K562 (cell line): ENCODE results near the gene CPA3. TPM values are rescaled to one million over a fixed set of nuclear protein-coding genes. Genes with fewer than 3 reads are reported as not detected.

Experiments
- ATAC-seq: fragments of 200-7000 bp; cut with Tn5 transposase; 3 replicates; pipeline ENCODE4 v1.9.1; 2020; ENCODE audit warnings: moderate library complexity
- BruUV-seq: library from RNA; stranded (reverse); fragments of 400-500 nt; replicated peaks from 2 replicates; lab custom pipeline; 2021; lab: Mats Ljungman, UMichigan
- CTCF ChIA-PET: fragments of 300-600 bp; formaldehyde crosslinking; extraction: SDS; loops from one replicate; lab custom pipeline; 2021; ENCODE audit warnings: low intra/inter-chr PET ratio; lab: Yijun Ruan, JAX
- POLR2A ChIA-PET: fragments of 300-600, 350-650 bp; sonication (Branson Sonifier 250); formaldehyde crosslinking; extraction: SDS; loops from one replicate; lab custom pipeline; 2021; ENCODE audit warnings: antibody characterized with exemption, inconsistent platforms; lab: Yijun Ruan, JAX
- DNase-seq, 4 experiments: peaks; one replicate each; pipeline versions ENCODE4 v3.0.0 to v3.0.0-alpha.2; 2011 to 2018; ENCODE audit warnings: low spot score in 3 of 4, mixed read lengths in 3 of 4; ENCODE audit errors: extremely low read depth in 1 of 4
- FAIRE-seq: peaks from 2 replicates; lab custom pipeline; 2011; peaks lifted over from hg19 to GRCh38; lab: Jason Lieb, UNC
- H2AFZ ChIP-seq: 2 replicates; pipeline ENCODE4 v1.6.0; 2011; ENCODE audit warnings: low read depth, low read length, control low read depth, inconsistent platforms
- H3K27ac ChIP-seq: fragments of 200-600 bp; 3 replicates; pipeline ENCODE4 v1.8.0; 2011; ENCODE audit warnings: low read depth, mild to moderate bottlenecking, control low read depth, inconsistent platforms, low read length, moderate library complexity, mixed read lengths; ENCODE audit errors: extremely low read depth
- H3K27me3 ChIP-seq, 2 experiments: fragments of 300-600 bp in 1 of 2; 2 replicates in 1 of 2; 3 replicates in 1 of 2; pipeline versions ENCODE4 v1.6.0 to v1.8.0; 2011; ENCODE audit warnings: inconsistent platforms in 2 of 2, low read length in 2 of 2, mild to moderate bottlenecking in 1 of 2, mixed read lengths in 1 of 2, moderate library complexity in 1 of 2; ENCODE audit not compliant: control insufficient read depth in 2 of 2, insufficient read depth in 2 of 2
- H3K36me3 ChIP-seq: fragments of 300-600 bp; 3 replicates; pipeline ENCODE4 v1.8.0; 2011; ENCODE audit warnings: mild to moderate bottlenecking, low read length, inconsistent platforms; ENCODE audit not compliant: control insufficient read depth, insufficient read depth
- H3K4me1 ChIP-seq, 2 experiments: fragments of 200-600 bp in 1 of 2; replicated peaks in 1 of 2; 2 replicates in 1 of 2; 3 replicates in 1 of 2; pipeline versions ENCODE4 v1.5.1 to v1.8.0; 2011; ENCODE audit warnings: inconsistent platforms in 2 of 2, low read length in 2 of 2, mild to moderate bottlenecking in 1 of 2, mixed read lengths in 1 of 2, moderate library complexity in 1 of 2; ENCODE audit not compliant: control insufficient read depth in 2 of 2, insufficient read depth in 2 of 2
- H3K4me2 ChIP-seq: 2 replicates; pipeline ENCODE4 v1.6.1; 2011; ENCODE audit warnings: low read length, control low read depth, inconsistent platforms, mixed read lengths; ENCODE audit not compliant: insufficient read depth
- H3K4me3 ChIP-seq: fragments of 200-600 bp; sonication (generic), shearing (Covaris generic); 2 replicates; pipeline ENCODE4 v1.5.1; 2016; ENCODE audit warnings: control low read depth, inconsistent platforms
- H3K79me2 ChIP-seq: fragments of 200-600 bp; 3 replicates; pipeline ENCODE4 v1.8.0; 2011; ENCODE audit warnings: low read length, inconsistent platforms; ENCODE audit not compliant: control insufficient read depth, insufficient read depth
- H3K9ac ChIP-seq, 2 experiments: 2 replicates each; pipeline versions ENCODE4 v1.6.0 to v1.6.1; 2011; ENCODE audit warnings: low read depth in 2 of 2, low read length in 2 of 2, control low read depth in 1 of 2, inconsistent platforms in 1 of 2, mild to moderate bottlenecking in 1 of 2, mixed read lengths in 1 of 2; ENCODE audit not compliant: insufficient read depth in 1 of 2
- H3K9me1 ChIP-seq: one replicate; pipeline ENCODE4 v1.6.0; 2011; ENCODE audit warnings: inconsistent platforms, mild to moderate bottlenecking, low read length, moderate library complexity; ENCODE audit not compliant: control insufficient read depth, insufficient read depth
- H3K9me3 ChIP-seq: replicated peaks from 2 replicates; pipeline ENCODE4 v1.5.1; 2011; ENCODE audit warnings: low read depth, low read length, inconsistent platforms; ENCODE audit not compliant: control insufficient read depth, insufficient read depth
- H4K20me1 ChIP-seq: replicated peaks from 2 replicates; pipeline ENCODE4 v1.6.1; 2011; ENCODE audit warnings: low read length, inconsistent platforms, mixed read lengths; ENCODE audit not compliant: control insufficient read depth, insufficient read depth
- ARHGAP35 ChIP-seq: fragments of 450-650 bp; IDR thresholded peaks from 2 replicates; pipeline ENCODE4 v1.6.1; 2018; ENCODE audit not compliant: partially characterized antibody
- BHLHE40 ChIP-seq: IDR thresholded peaks from 2 replicates; pipeline ENCODE4 v1.6.1; 2011; ENCODE audit warnings: low read length, improper control_type of control experiment
- E2F4 ChIP-seq: sonication (generic); formaldehyde crosslinking; IDR thresholded peaks from 2 replicates; pipeline ENCODE4 v1.8.0; 2022; ENCODE audit warnings: mild to moderate bottlenecking, low read depth, missing genetic modification reagents
- ELF2 ChIP-seq: fragments of 250-450 bp; sonication (Bioruptor Pico); IDR thresholded peaks from 2 replicates; pipeline ENCODE4 v1.5.0; 2021; ENCODE audit warnings: mild to moderate bottlenecking
- FOS ChIP-seq: IDR thresholded peaks from 3 replicates; pipeline ENCODE4 v1.6.1; 2011; ENCODE audit not compliant: insufficient read length; ENCODE audit errors: extremely low read depth
- FOXM1 ChIP-seq, 2 experiments: fragments of 450-650 bp in 1 of 2; sonication (generic) in 1 of 2; formaldehyde crosslinking in 1 of 2; IDR thresholded peaks; 2 replicates each; pipeline versions ENCODE4 v1.6.1 to v1.9.0; 2017 to 2022; ENCODE audit warnings: low read depth in 2 of 2, mild to moderate bottlenecking in 2 of 2, missing genetic modification reagents in 1 of 2, moderate library complexity in 1 of 2
- GATAD2A ChIP-seq: fragments of 450-650 bp; IDR thresholded peaks from 2 replicates; pipeline ENCODE4 v1.6.1; 2017
- HINFP ChIP-seq: fragments of 450-650 bp; conservative IDR thresholded peaks from 2 replicates; pipeline ENCODE4 v1.6.1; 2016; ENCODE audit warnings: missing genetic modification characterization, low read depth, mild to moderate bottlenecking, control low read depth, missing compliant biosample characterization
- KLF1 ChIP-seq: fragments of 450-650 bp; IDR thresholded peaks from 2 replicates; pipeline ENCODE4 v1.6.1; 2016; ENCODE audit warnings: missing genetic modification characterization, missing compliant biosample characterization
- MAFG ChIP-seq: fragments of 450-650 bp; conservative IDR thresholded peaks from 2 replicates; pipeline ENCODE4 v1.6.1; 2016; ENCODE audit warnings: missing genetic modification characterization, missing compliant biosample characterization
- MAFK ChIP-seq: IDR thresholded peaks from 2 replicates; pipeline ENCODE4 v1.6.1; 2011; ENCODE audit warnings: low read length, improper control_type of control experiment
- NCOA6 ChIP-seq: fragments of 450-650 bp; IDR thresholded peaks from 2 replicates; pipeline ENCODE4 v1.6.1; 2017; ENCODE audit warnings: mild to moderate bottlenecking
- POLR3G ChIP-seq: IDR thresholded peaks from 2 replicates; pipeline ENCODE4 v1.6.1; 2011; ENCODE audit not compliant: insufficient read length, insufficient replicate concordance; ENCODE audit errors: extremely low read depth
- U2AF1 ChIP-seq: fragments of 200-400 bp; formaldehyde crosslinking; optimal IDR thresholded peaks from 2 replicates; pipeline ENCODE3; 2017; ENCODE audit warnings: mild to moderate bottlenecking, low read depth, low read length, moderate library complexity
- ZBTB2 ChIP-seq: fragments of 450-650 bp; IDR thresholded peaks from 2 replicates; pipeline ENCODE4 v1.6.1; 2016; ENCODE audit warnings: antibody characterized with exemption
- ZNF655 ChIP-seq: fragments of 250-450 bp; sonication (Bioruptor Pico); IDR thresholded peaks from 2 replicates; pipeline ENCODE4 v1.5.0; 2021
- WGBS: fragments of 100-300 bp; shearing (Covaris generic); methylation state at CpG from one replicate; pipeline ENCODE4 v1.1.6; 2016; ENCODE audit warnings: low coverage, mixed read lengths; ENCODE audit not compliant: insufficient coverage; ENCODE audit errors: missing lambda C conversion rate; 5-methylcytosine and 5-hydroxymethylcytosine counted together
- in situ Hi-C: fragments of 300-500 bp; cut with MboI; formaldehyde crosslinking; loops from 4 replicates; pipeline ENCODE4 v1.15.0; 2018; ENCODE audit warnings: inconsistent platforms, mixed read lengths
- intact Hi-C: fragments of 100-400 bp; cut with micrococcal nuclease; formaldehyde crosslinking; loops from 2 replicates; pipeline ENCODE4 v1.14.2; 2022
- polyA plus RNA-seq, 8 experiments: library from polyadenylated mRNA; depleted of rRNA in 4 of 8; stranded (reverse) in 5 of 8; unstranded in 3 of 8; fragments of >200 nt; fragmentation: Nextera tagmentation in 2 of 8; fragmentation: Illumina TruSeq in 1 of 8; extraction: Ambion mirVana in 2 of 8; extraction: Trizol in 1 of 8; gene quantifications; 2 replicates each; pipeline versions ENCODE4 v1.2.1 to v1.2.3, GENCODE V29; 2011 to 2014; ENCODE audit warnings: inconsistent platforms in 1 of 8, missing spikeins in 1 of 8
- total RNA-seq, 7 experiments: library from RNA; depleted of rRNA in 6 of 7; stranded (reverse); fragments of >200 nt in 6 of 7; fragmentation: Illumina TruSeq in 2 of 7; extraction: Trizol in 2 of 7; gene quantifications; 2 replicates each; pipeline versions ENCODE4 v1.2.1 to v1.2.3, GENCODE V29; 2011 to 2021; ENCODE audit warnings: low replicate concordance in 1 of 7

CPA3 gene
- total and polyA plus RNA-seq, 9 of the 15 experiments (the other 6 are each of a cell fraction or from before 2014, with no cell fraction given), result not detected

- TF ChIP-seq ZBTB2, result no peak
- TF ChIP-seq POLR3G, result no peak
- no peak for TF ChIP-seq KLF1
- no peak for TF ChIP-seq NCOA6
- no peak for TF ChIP-seq BHLHE40
- no peak for TF ChIP-seq E2F4
- no peak for TF ChIP-seq FOXM1 (IDR thresholded peaks at IDR 0.05; ENCODE audit: low read depth)
- no peak for TF ChIP-seq FOXM1 (CRISPR knock-in tag; IDR thresholded peaks at IDR 0.05; ENCODE audit: low read depth)
- no peak for TF ChIP-seq FOS
- no peak for TF ChIP-seq ARHGAP35
Observed at GRCh38 chr3:148863814-148864213, 1.3 kb upstream of the CPA3 start (continued).

- Histone ChIP-seq H3K4me1 (no peaks in the 10 kb centered on the region), H3K4me3 (no peak overlapping the region), H2AFZ (no peak overlapping the region), H3K27ac (no peak overlapping the region), H3K9ac (no peak overlapping the region), H3K79me2 (no peaks in the 10 kb centered on the region), H3K27me3 (no peaks in the 10 kb centered on the region), H4K20me1 (no peaks in the 10 kb centered on the region), H3K9me3 (no peaks in the 10 kb centered on the region), H3K9me1 (no peaks in the 10 kb centered on the region), H3K36me3 (no peaks in the 10 kb centered on the region), H3K4me2 (no peak overlapping the region)
- FAIRE-seq (no peak), ATAC-seq (no peak), DNase-seq (no peak)
- WGBS, result 0% methylated on average over 4 of the region's 4 CpGs
- ChIA-PET POLR2A (no interaction called here), CTCF (no interaction called here)
- in situ Hi-C loops (no loop called here), intact Hi-C loops (loop anchor here (10.0 kb wide), 1 partner anchor 259 kb away; the partner anchor contains the start of gene HPS3)
- TF ChIP-seq ZNF655 (no peak), GATAD2A (no peak), U2AF1 (no peak), HINFP (no peak), MAFG (tag) (no peak), MAFK (no peak), ELF2 (no peak)
- no TSS peak for BruUV-seq
Observed at GRCh38 chr3:148866261-148866660, 1.2 kb downstream of the CPA3 start.
